Glomerular endothelial cell (primary cell): ENCODE results near the gene LMO7. TPM values are rescaled to one million over a fixed set of nuclear protein-coding genes. Genes with fewer than 3 reads are reported as not detected.

ENCODE experiments used
- DNase-seq: peaks from one replicate; pipeline ENCODE4 v3.0.0-alpha.2; 2011; ENCODE audit warnings: low read depth, low spot score; ENCODE audit errors: extremely low read depth
- total RNA-seq: library from RNA; depleted of rRNA; stranded (reverse); fragments of >200 nt; gene quantifications from 2 replicates; pipeline ENCODE4 v1.2.3, GENCODE V29; 2015

LMO7 gene
- total RNA-seq, 1 donor from 2014 or later: 58.0 TPM

- no peak for DNase-seq
Measured at GRCh38 chr13:75875450-75875849, 239.3 kb downstream of the LMO7 start.

GRCh38 chr13:75876142-75877050, 240.3 kb downstream of the LMO7 start:
- DNase-seq: peak; percentile 45

DNA sequence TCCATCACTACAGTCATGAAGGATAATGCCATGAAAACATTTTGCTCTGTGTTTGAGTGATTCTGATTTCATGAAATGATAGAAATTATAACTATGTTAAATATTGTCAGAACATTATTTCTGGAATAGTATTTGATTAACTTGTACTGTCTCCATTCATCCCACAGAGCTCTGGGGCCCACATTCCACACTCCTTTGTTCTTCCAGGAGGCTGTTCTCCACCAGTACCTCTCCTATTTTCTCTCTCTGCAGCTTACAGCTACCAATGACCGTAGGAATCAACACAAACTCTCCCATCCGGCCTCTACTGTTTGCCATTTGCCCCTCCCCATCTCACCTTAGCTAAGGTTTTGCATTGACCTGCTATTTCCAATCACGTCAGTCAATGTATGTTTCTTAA, 240.9 kb downstream of the LMO7 start:
- DNase-seq: no peak

DNA sequence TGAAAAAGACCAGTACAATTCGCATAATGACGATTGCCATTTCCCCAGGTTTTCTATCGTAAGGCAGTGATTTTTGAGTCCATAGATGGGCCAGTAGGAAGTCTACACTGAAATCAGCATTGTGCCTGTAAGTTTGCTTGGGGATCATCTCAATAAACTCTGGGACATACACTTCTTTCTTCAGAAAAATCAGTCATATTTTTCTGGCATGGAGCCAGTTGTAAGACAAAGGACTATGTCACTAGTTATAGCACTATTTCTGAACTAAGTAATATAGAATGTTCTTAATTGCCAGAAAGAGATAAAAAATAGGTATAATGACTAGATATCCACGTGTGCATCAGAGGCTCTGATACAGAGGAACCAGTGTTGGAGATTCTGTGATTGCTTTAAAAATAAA, 243.5 kb downstream of the LMO7 start:
- DNase-seq: no peak

DNA sequence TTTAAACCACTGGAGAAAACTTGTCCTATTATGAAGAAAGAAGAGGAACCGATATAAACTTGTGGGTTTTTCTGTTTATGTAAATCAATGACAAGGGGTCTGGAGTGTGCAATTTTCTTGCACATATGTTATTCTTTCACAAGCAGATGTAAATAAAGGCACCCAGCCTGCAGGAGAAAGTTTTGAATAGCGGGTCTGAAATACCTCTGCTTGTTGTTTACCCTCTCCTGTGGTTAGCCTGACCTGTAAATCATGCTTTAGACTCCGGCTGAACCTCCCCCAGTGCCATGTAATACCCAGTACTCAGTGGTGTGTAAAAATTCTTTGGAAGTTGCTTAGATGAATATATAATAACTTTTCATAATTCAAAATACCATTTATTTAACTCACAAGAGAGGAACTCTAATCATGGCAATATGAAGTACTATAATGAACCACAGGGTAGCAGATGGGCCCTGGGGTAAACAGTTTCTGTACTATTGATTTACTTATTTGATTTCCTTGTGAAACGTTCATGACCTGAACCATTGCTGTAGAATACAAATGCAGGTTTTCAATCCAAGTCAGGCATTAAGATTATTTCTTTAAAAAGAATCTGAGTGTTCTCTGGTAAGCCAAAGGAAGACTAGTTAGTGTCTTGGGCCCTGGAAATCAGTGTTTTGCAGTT, 245.1 kb downstream of the LMO7 start:
- no peak for DNase-seq

GRCh38 chr13:75882261-75882660, 246.1 kb downstream of the LMO7 start:
- DNase-seq: no peak

- DNase-seq: no peak
Measured at GRCh38 chr13:75889427-75889826, 253.3 kb downstream of the LMO7 start.

DNA sequence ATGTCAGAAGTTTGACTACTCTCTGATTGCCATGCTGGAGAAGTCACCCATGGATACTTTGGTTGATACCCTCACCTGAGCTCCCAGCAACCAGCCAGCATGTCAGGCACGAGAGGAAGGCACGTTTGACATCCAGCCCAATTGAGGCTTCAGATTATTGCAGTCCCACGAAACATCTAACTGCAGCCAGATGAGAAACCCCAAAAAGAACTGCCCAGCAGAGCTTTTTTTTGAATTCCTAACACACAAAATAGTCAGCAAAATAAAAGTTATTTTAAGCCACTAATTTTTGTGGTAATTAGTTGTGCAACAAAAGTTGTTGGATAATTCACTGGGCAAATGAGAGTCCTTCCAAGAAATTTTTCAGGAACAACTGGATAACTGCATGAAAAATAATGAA, 259.0 kb downstream of the LMO7 start:
- no peak for DNase-seq

DNA sequence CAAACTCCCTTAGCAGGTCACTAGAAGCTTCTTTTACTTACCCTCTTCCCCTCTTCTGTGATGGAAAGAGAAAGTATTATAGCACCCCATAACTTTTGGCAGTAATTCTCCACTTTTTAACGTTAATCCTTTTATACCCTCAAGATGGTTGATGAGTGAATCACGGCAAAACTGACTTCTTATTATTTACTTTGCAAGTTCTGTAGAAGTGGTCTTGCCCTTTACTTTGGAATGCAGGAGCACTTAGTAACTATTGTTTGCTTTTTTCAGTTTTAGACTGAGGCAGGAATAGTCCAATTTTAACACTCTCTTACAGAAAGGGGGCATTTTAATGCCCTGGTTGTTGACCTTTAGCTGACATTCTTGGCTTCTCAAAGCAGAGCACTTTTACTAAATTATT, 260.1 kb downstream of the LMO7 start:
- no peak for DNase-seq

DNA sequence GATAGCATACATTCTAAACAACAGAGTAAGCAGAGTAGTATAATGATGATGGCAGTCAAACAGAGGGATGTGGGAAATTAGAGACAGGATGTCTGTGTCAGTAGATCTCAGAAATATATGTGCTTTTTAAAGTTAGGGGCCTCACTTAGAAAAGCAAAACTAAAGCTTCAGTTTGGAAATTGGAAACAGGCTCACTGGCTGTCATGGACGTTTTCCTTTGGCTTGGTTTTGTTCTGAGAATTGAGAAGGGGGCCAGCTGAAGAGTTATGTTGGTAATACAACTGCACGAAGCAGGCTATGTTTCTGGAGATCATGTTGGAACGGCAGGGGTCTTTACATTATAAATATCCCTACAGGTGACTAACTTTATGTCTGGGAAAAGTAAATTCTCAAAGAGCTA, 261.3 kb downstream of the LMO7 start:
- DNase-seq: no peak

DNA sequence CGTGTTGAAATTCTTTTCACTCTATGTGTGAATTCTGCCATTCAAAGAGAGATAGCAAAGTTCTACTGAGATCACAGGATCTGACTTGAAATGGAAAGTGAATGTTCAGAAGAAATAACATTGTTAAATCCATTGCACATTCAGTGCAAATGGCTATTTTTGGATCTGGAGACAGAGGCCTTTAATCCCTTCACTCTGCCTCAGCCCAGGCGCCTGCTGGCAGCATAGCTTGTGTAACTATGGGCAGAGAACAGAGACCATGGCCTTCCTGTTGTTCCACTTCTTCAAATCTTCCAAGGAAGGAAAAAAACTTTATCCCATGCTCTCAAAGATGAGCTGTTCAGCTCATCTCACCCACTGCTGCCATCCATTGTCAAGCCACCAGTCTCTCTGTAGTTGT, 265.4 kb downstream of the LMO7 start:
- DNase-seq: no peak

- DNase-seq: no peak
Measured at GRCh38 chr13:75902166-75903104, 266.3 kb downstream of the LMO7 start.

DNA sequence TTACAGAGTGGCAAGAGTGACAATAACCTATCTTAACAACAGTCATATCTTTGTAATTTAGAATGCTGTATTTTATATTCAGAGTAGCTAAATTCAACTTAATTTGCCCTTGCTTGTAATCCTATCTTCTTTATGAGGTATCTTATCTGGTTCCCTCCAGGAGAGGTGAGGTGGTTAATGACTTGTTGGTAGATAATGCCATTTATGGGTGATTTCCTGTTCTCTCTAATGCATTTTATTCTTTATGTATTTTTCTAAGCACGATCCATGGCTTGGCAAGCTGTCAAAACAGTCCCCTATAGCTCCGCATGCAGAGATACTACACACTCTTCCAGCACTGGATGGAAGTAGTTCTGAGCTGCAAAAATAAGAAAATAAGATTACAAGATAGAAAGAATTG, 267.9 kb downstream of the LMO7 start:
- no peak for DNase-seq

DNA sequence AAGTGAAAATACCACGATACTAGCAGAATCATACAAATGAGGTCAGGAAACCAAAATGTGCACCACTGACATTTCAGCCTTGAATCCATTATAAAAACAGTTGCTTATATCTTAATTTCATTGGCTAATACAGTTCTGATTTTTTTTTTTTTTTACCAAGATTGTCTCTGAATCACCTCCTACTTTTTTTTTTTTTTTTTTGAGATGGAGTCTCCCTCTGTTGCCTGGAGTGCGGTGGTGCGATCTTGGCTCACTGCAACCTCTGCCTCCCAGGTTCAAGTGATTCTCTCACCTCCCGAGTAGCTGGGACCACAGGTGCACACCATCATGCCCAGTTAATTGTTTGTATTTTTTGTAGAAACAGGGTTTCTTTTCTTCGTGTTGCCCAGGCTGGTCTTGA, 270.2 kb downstream of the LMO7 start:
- DNase-seq: no peak

DNA sequence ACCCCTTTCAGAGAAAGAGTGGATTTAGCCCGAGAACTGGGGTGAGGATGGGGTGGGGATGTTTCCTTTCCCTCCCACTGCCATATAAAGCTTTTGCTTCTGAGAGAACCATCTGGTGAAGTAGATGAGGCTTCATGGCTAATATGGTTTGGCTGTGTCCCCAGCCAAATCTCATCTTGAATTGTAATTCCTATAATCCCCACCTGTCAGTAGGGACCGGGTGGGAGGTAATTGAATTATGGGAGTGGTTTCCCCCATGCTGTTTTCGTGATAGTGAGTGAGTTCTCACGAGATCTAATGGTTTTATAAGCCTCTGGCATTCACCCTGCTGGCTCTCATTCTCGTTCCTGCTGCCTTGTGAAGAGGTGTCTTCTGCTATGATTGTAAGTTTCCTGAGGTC, 270.9 kb downstream of the LMO7 start:
- DNase-seq: no peak

GRCh38 chr13:75908141-75908540, 272.0 kb downstream of the LMO7 start:
- DNase-seq: no peak

Other genes starting within 250 kb of the LMO7 start
- 36.1 and 67.7 TPM in 2 replicates for gene TBC1D4, start 154.2 kb upstream of the LMO7 start, total RNA-seq
- gene COMMD6, start 98.5 kb upstream of the LMO7 start, total RNA-seq: 64.4 and 97.7 TPM in 2 replicates
- gene UCHL3, start 86.5 kb upstream of the LMO7 start, total RNA-seq: 47.1 and 56.0 TPM in 2 replicates